Skeletal muscle satellite cell (primary cell): ENCODE measurements around the gene PRDM10.

ENCODE experiments used
- H3K27me3 ChIP-seq: 2 replicates; pipeline ENCODE4 v1.7.0; 2013; ENCODE audit warnings: low read length; ENCODE audit not compliant: control insufficient read depth, insufficient read depth
- H3K36me3 ChIP-seq: 2 replicates; pipeline ENCODE4 v1.7.0; 2013; ENCODE audit warnings: mild to moderate bottlenecking, control low read depth, low read length; ENCODE audit not compliant: insufficient read depth
- H3K4me1 ChIP-seq: 2 replicates; pipeline ENCODE4 v1.7.0; 2013; ENCODE audit warnings: low read length; ENCODE audit not compliant: control insufficient read depth, insufficient read depth
- H3K4me2 ChIP-seq: 2 replicates; pipeline ENCODE4 v1.7.0; 2013; ENCODE audit warnings: mild to moderate bottlenecking, low read length
- H3K4me3 ChIP-seq: 2 replicates; pipeline ENCODE4 v1.7.0; 2013; ENCODE audit warnings: low read length
- H3K9ac ChIP-seq: 2 replicates; pipeline ENCODE4 v1.7.0; 2013; ENCODE audit warnings: mild to moderate bottlenecking, low read depth, low read length, moderate library complexity
- H3K9me3 ChIP-seq: replicated peaks from 2 replicates; pipeline ENCODE4 v1.7.0; 2013; ENCODE audit warnings: mild to moderate bottlenecking, control low read depth, low read length

The PRDM10 gene

GRCh38 chr11:129939510-129939909, 63.1 kb downstream of the PRDM10 start:
- no peak overlapping the region for H3K4me2 ChIP-seq
- H3K36me3 ChIP-seq, result peaks cover 17% of the 10 kb centered on the region
- no peaks in the 10 kb centered on the region for H3K9me3 ChIP-seq
- H3K4me1 ChIP-seq, result no peaks in the 10 kb centered on the region
- no peak overlapping the region for H3K9ac ChIP-seq
- no peaks in the 10 kb centered on the region for H3K27me3 ChIP-seq
- H3K4me3 ChIP-seq, result no peak overlapping the region

- Histone ChIP-seq H3K4me2 (no peak overlapping the region), H3K27me3 (no peaks in the 10 kb centered on the region), H3K9me3 (no peaks in the 10 kb centered on the region), H3K4me3 (no peak overlapping the region), H3K9ac (no peak overlapping the region), H3K4me1 (no peaks in the 10 kb centered on the region), H3K36me3 (peaks cover 19% of the 10 kb centered on the region)
Observed at GRCh38 chr11:129938764-129939163, 63.9 kb downstream of the PRDM10 start.

- no peaks in the 10 kb centered on the region for H3K9me3 ChIP-seq
- H3K36me3 ChIP-seq, result peaks cover 18% of the 10 kb centered on the region
- H3K9ac ChIP-seq, result no peak overlapping the region
- H3K4me3 ChIP-seq, result no peak overlapping the region
- no peak overlapping the region for H3K4me2 ChIP-seq
- H3K27me3 ChIP-seq, result no peaks in the 10 kb centered on the region
- H3K4me1 ChIP-seq, result no peaks in the 10 kb centered on the region
Observed at GRCh38 chr11:129937592-129938238, 64.9 kb downstream of the PRDM10 start.

GRCh38 chr11:129935723-129936122, 66.9 kb downstream of the PRDM10 start:
- Histone ChIP-seq H3K9ac (no peak overlapping the region), H3K9me3 (no peaks in the 10 kb centered on the region), H3K4me3 (no peak overlapping the region), H3K4me1 (no peaks in the 10 kb centered on the region), H3K27me3 (no peaks in the 10 kb centered on the region), H3K4me2 (no peak overlapping the region), H3K36me3 (peaks cover 9% of the 10 kb centered on the region)

- Histone ChIP-seq H3K9ac (no peak overlapping the region), H3K36me3 (peaks cover 20% of the 10 kb centered on the region), H3K27me3 (no peaks in the 10 kb centered on the region), H3K9me3 (no peaks in the 10 kb centered on the region), H3K4me3 (no peak overlapping the region), H3K4me1 (no peaks in the 10 kb centered on the region), H3K4me2 (no peak overlapping the region)
Observed at GRCh38 chr11:129933891-129934290, 68.7 kb downstream of the PRDM10 start.

- no peaks in the 10 kb centered on the region for H3K27me3 ChIP-seq
- no peak overlapping the region for H3K4me3 ChIP-seq
- H3K4me2 ChIP-seq, result no peak overlapping the region
- no peaks in the 10 kb centered on the region for H3K4me1 ChIP-seq
- H3K9ac ChIP-seq, result no peak overlapping the region
- H3K9me3 ChIP-seq, result no peaks in the 10 kb centered on the region
- peaks cover 24% of the 10 kb centered on the region for H3K36me3 ChIP-seq
Observed at GRCh38 chr11:129933262-129933661, 69.4 kb downstream of the PRDM10 start.

GRCh38 chr11:129932381-129933067, 70.1 kb downstream of the PRDM10 start:
- no peak overlapping the region for H3K4me3 ChIP-seq
- H3K9me3 ChIP-seq, result no peaks in the 10 kb centered on the region
- no peaks in the 10 kb centered on the region for H3K27me3 ChIP-seq
- H3K4me1 ChIP-seq, result no peaks in the 10 kb centered on the region
- no peak overlapping the region for H3K4me2 ChIP-seq
- H3K9ac ChIP-seq, result no peak overlapping the region
- H3K36me3 ChIP-seq, result peaks cover 24% of the 10 kb centered on the region

GRCh38 chr11:129930743-129931142, 71.9 kb downstream of the PRDM10 start:
- no peak overlapping the region for H3K4me2 ChIP-seq
- H3K27me3 ChIP-seq, result no peaks in the 10 kb centered on the region
- no peak overlapping the region for H3K4me3 ChIP-seq
- peaks cover 24% of the 10 kb centered on the region for H3K36me3 ChIP-seq
- H3K4me1 ChIP-seq, result no peaks in the 10 kb centered on the region
- no peak overlapping the region for H3K9ac ChIP-seq
- no peaks in the 10 kb centered on the region for H3K9me3 ChIP-seq

- H3K9ac ChIP-seq, result no peak overlapping the region
- no peak overlapping the region for H3K4me3 ChIP-seq
- H3K4me1 ChIP-seq, result no peaks in the 10 kb centered on the region
- peaks cover 24% of the 10 kb centered on the region for H3K36me3 ChIP-seq
- H3K27me3 ChIP-seq, result no peaks in the 10 kb centered on the region
- no peaks in the 10 kb centered on the region for H3K9me3 ChIP-seq
- H3K4me2 ChIP-seq, result no peak overlapping the region
Observed at GRCh38 chr11:129930296-129930695, 72.3 kb downstream of the PRDM10 start.

GRCh38 chr11:129929721-129930120, 72.9 kb downstream of the PRDM10 start:
- no peaks in the 10 kb centered on the region for H3K27me3 ChIP-seq
- H3K9ac ChIP-seq, result no peak overlapping the region
- H3K9me3 ChIP-seq, result no peaks in the 10 kb centered on the region
- no peak overlapping the region for H3K4me3 ChIP-seq
- H3K36me3 ChIP-seq, result peaks cover 25% of the 10 kb centered on the region
- no peak overlapping the region for H3K4me2 ChIP-seq
- no peaks in the 10 kb centered on the region for H3K4me1 ChIP-seq

- Histone ChIP-seq H3K4me2 (no peak overlapping the region), H3K36me3 (peaks cover 28% of the 10 kb centered on the region), H3K9ac (no peak overlapping the region), H3K4me1 (no peaks in the 10 kb centered on the region), H3K4me3 (no peak overlapping the region), H3K27me3 (no peaks in the 10 kb centered on the region), H3K9me3 (no peaks in the 10 kb centered on the region)
Observed at GRCh38 chr11:129928923-129929692, 73.5 kb downstream of the PRDM10 start.
